Smooth muscle cell (in vitro differentiated cells): ENCODE data around the gene ANKRD11. TPM values are rescaled to one million over a fixed set of nuclear protein-coding genes. Genes with fewer than 3 reads are reported as not detected.
"Not testable (repeated sequence)": the region's sequence is repeated elsewhere in the genome, so short reads cannot be mapped to it uniquely, and the experiment has no call there.

ENCODE experiments used
- DNase-seq: peaks from one replicate; lab custom pipeline; 2025; ENCODE audit not compliant: unreplicated experiment; lab: John Stamatoyannopoulos, UW
- H2AFZ ChIP-seq: fragments of 200-600 bp; sonication (generic); 2 replicates; pipeline ENCODE4 v1.6.0; 2016; ENCODE audit warnings: antibody characterized with exemption, low read depth, mild to moderate bottlenecking
- H3F3A ChIP-seq: fragments of 200-600 bp; sonication (generic); 2 replicates; pipeline ENCODE4 v1.6.0; 2017; ENCODE audit warnings: antibody characterized with exemption, low read depth
- H3K27ac ChIP-seq: fragments of 200-600 bp; sonication (generic); 2 replicates; pipeline ENCODE4 v1.5.1; 2016; ENCODE audit warnings: low read depth, mild to moderate bottlenecking
- H3K27me3 ChIP-seq: fragments of 200-600 bp; sonication (generic); 2 replicates; pipeline ENCODE4 v1.6.1; 2016; ENCODE audit warnings: low read depth, mild to moderate bottlenecking
- H3K36me3 ChIP-seq: fragments of 200-600 bp; sonication (generic); 2 replicates; pipeline ENCODE4 v1.5.1; 2016; ENCODE audit warnings: low read depth
- H3K4me1 ChIP-seq: fragments of 200-600 bp; sonication (generic); 2 replicates; pipeline ENCODE4 v1.5.1; 2016; ENCODE audit warnings: low read depth
- H3K4me2 ChIP-seq: fragments of 200-600 bp; sonication (generic); 2 replicates; pipeline ENCODE4 v1.6.0; 2016; ENCODE audit warnings: mild to moderate bottlenecking
- H3K4me3 ChIP-seq: fragments of 200-600 bp; sonication (generic); 2 replicates; pipeline ENCODE4 v1.5.1; 2016; ENCODE audit warnings: mild to moderate bottlenecking
- H3K79me2 ChIP-seq: fragments of 200-600 bp; sonication (generic); 2 replicates; pipeline ENCODE4 v1.6.0; 2016; ENCODE audit warnings: low read depth, mild to moderate bottlenecking
- H3K9ac ChIP-seq: fragments of 200-600 bp; sonication (generic); 2 replicates; pipeline ENCODE4 v1.6.0; 2016; ENCODE audit warnings: low read depth
- H3K9me3 ChIP-seq: fragments of 200-600 bp; sonication (generic); replicated peaks from 2 replicates; pipeline ENCODE4 v1.5.1; 2016; ENCODE audit warnings: low read depth
- H4K20me1 ChIP-seq: fragments of 200-600 bp; sonication (generic); 2 replicates; pipeline ENCODE4 v1.6.0; 2016; ENCODE audit warnings: low read depth
- WGBS: methylation state at CpG from one replicate; pipeline ENCODE4 v1.1.7; 2016; ENCODE audit warnings: low lambda C conversion rate; 5-methylcytosine and 5-hydroxymethylcytosine counted together
- polyA plus RNA-seq: library from polyadenylated mRNA; unstranded; fragments of >200 nt; fragmentation: Nextera tagmentation; extraction: Ambion mirVana; gene quantifications from 2 replicates; pipeline ENCODE4 v1.2.1, GENCODE V29; 2016
- total RNA-seq: library from RNA; depleted of rRNA; stranded (reverse); fragments of >200 nt; gene quantifications from 2 replicates; pipeline ENCODE4 v1.2.3, GENCODE V29; 2014
- TF ChIP-seq, protein P1 (sequence below): fragments of 200-600 bp; sonication (generic); IDR thresholded peaks from 2 replicates; pipeline ENCODE4 v1.5.1; 2017; ENCODE audit warnings: borderline replicate concordance, mild to moderate bottlenecking, antibody characterized with exemption; ENCODE audit not compliant: insufficient read depth, poor library complexity, severe bottlenecking

Gene ANKRD11
- total and polyA plus RNA-seq, 2 experiments from 2014 or later, result 31.5 to 105 TPM

DNA sequence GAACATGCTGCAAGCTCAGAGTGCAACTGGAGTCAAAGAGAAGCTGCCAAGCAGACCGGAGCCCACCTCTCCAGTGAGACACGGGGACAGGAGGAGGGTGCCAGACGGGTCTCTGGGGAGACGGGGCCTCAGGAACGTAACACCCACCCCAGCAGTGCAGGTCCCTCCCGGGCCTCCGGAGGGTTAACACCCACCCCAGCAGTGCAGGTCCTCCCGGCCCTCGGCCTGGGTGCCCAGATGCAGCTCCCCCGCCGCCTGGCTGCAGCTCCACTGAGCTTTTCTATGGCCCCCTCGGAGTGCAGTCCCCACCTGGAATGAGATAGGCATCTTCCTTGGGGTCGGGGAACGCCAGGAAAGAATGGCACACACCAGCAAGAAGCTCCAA is 182.9 kb downstream of the ANKRD11 start:
- no peak for DNase-seq
- WGBS, result 97% methylated on average over 13 of the region's 14 CpGs
- peaks cover 88% of the 10 kb centered on the region for H4K20me1 ChIP-seq

DNA sequence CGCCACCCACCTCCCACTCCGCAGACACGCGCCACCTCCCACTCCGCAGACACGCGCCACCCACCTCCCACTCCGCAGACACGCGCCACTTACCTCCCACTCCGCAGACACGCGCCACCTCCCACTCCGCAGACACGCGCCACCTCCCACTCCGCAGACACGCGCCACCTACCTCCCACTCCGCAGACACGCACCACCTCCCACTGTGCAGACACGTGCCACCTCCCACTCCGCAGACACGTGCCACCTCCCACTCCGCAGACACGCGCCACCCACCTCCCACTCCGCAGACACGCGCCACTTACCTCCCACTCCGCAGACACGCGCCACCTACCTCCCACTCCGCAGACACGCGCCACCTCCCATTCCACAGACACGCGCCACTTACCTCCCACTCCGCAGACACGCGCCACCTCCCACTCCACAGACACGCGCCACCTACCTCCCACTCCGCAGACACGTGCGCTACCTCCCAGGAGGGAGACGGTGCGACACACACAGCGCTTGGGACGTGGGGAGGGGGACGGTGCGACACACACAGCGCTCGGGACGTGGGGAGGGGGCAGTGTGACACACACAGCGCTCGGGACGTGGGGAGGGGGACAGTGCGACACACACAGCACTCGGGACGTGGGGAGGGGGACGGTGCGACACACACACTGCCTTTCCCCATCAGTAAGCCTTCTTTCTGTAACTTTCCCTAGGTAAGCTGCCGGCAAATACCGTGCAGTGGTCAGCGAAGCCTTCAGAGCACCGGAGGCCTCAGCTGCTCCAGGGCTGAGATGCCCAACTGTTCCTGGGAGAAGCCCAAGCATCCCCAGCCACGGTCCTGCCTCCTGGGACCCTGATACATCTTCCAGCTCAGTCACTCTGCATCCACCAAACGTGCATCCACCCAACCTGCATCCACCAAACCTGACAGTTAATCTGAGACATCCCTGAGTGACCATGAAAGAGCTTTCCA is 183.6 kb downstream of the ANKRD11 start:
- not testable (repeated sequence) for H3K4me3 ChIP-seq, H3K4me2 ChIP-seq, H3F3A ChIP-seq, H3K27ac ChIP-seq, H3K9me3 ChIP-seq, H3K36me3 ChIP-seq, DNase-seq, H2AFZ ChIP-seq, H3K27me3 ChIP-seq, H3K9ac ChIP-seq, H3K4me1 ChIP-seq
- H4K20me1 ChIP-seq, result peaks cover 88% of the 10 kb centered on the region
- peaks cover 82% of the 10 kb centered on the region for H3K79me2 ChIP-seq
- WGBS, result 97% methylated on average over 21 of the region's 69 CpGs

More for the DNA sequence above, 182.9 kb downstream of the ANKRD11 start:
- H3K79me2 ChIP-seq, result peaks cover 82% of the 10 kb centered on the region
- no peaks in the 10 kb centered on the region for H3K27me3 ChIP-seq
- no peak overlapping the region for H3K4me3 ChIP-seq
- no peaks in the 10 kb centered on the region for H3K36me3 ChIP-seq
- H3K9ac ChIP-seq, result no peak overlapping the region
- no peak overlapping the region for H3K4me2 ChIP-seq
- H3K27ac ChIP-seq, result no peak overlapping the region
- H3K4me1 ChIP-seq, result no peaks in the 10 kb centered on the region
- no peaks in the 10 kb centered on the region for H3F3A ChIP-seq
- no peaks in the 10 kb centered on the region for H3K9me3 ChIP-seq
- TF ChIP-seq, protein P1, sequence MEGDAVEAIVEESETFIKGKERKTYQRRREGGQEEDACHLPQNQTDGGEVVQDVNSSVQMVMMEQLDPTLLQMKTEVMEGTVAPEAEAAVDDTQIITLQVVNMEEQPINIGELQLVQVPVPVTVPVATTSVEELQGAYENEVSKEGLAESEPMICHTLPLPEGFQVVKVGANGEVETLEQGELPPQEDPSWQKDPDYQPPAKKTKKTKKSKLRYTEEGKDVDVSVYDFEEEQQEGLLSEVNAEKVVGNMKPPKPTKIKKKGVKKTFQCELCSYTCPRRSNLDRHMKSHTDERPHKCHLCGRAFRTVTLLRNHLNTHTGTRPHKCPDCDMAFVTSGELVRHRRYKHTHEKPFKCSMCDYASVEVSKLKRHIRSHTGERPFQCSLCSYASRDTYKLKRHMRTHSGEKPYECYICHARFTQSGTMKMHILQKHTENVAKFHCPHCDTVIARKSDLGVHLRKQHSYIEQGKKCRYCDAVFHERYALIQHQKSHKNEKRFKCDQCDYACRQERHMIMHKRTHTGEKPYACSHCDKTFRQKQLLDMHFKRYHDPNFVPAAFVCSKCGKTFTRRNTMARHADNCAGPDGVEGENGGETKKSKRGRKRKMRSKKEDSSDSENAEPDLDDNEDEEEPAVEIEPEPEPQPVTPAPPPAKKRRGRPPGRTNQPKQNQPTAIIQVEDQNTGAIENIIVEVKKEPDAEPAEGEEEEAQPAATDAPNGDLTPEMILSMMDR, result no peak
- no peak overlapping the region for H2AFZ ChIP-seq

DNA sequence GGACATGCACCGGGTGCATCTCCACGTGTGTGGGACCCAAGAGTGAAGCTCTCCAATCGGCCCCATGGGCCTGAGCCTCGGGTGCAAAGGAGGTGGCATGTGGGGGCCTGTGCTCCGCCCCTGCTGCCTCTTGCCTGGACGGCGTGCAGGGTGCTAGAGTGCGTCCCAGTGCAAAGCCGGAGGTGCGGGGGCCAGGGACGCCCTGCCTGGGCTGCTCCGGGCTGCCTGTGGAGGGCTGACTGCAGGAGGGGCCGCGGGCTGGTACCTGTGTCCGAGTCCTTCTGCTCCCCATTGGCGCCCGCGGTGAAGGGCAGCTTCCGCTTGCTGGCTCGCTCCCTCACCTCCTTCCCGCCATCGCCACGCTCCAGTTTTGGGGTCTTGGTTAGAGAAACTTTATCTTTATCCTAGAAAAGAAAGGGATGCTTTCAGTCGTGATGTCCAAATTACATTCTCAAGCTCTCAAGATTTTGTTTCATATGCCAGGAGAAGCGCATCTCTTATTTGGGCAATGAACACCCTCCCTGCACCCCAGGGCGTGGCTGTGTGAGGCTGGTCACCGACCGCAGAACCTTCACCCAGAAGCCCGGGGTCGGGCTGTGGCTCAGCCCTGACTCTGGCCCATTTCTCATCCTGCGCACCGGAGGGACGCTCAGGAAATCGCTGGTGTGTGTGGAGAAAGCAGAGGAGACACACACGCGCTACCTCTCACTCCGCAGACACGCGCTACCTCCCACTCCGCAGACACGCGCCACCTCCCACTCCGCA is 185.2 kb downstream of the ANKRD11 start:
- Histone ChIP-seq H4K20me1 (peaks cover 88% of the 10 kb centered on the region), H3K36me3 (no peaks in the 10 kb centered on the region), H3K27ac (no peak overlapping the region), H2AFZ (no peak overlapping the region), H3K79me2 (peaks cover 78% of the 10 kb centered on the region), H3K4me1 (no peaks in the 10 kb centered on the region), H3K27me3 (no peaks in the 10 kb centered on the region), H3K4me2 (no peak overlapping the region), H3K9me3 (no peaks in the 10 kb centered on the region), H3K9ac (no peak overlapping the region), H3F3A (no peaks in the 10 kb centered on the region), H3K4me3 (no peak overlapping the region)
- DNase-seq, result no peak
- TF ChIP-seq, protein P1, result no peak
- 91% methylated on average over 39 of the region's 43 CpGs for WGBS

DNA sequence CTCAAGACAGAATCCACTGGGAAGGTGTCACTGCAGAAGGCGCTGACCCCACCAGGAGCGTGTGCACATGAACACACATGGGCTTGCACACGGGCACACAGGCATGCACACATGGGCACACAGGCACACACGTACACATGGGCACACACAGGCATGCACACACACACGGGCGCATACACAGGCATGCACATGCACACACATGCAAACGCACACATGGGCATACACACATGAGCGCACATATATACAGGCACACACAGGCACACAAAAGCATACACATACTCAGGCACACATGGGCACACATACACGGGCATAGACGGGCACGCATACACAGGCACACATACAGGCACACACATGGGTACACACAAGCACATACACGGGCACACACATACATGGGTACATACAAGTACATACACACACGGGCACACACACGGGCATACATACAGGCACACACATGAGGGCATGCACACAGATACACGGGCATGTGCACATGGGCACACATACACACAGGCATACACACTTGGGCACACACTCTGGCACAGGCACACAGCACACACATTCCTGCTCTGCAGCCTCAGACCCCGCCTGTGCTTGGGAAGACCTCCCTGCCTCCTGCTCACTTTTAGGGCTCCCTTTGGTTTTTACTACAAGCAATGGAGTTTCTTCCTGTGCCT is 186.0 kb downstream of the ANKRD11 start:
- TF ChIP-seq, protein P1, result no peak
- Histone ChIP-seq H4K20me1 (peaks cover 83% of the 10 kb centered on the region), H3K27ac (no peak overlapping the region), H3K9ac (no peak overlapping the region), H3K4me2 (no peak overlapping the region), H3K79me2 (peaks cover 71% of the 10 kb centered on the region), H3K9me3 (no peaks in the 10 kb centered on the region), H2AFZ (no peak overlapping the region), H3F3A (no peaks in the 10 kb centered on the region), H3K36me3 (no peaks in the 10 kb centered on the region), H3K27me3 (no peaks in the 10 kb centered on the region), H3K4me3 (no peak overlapping the region), H3K4me1 (no peaks in the 10 kb centered on the region)
- 97% methylated on average over 16 of the region's 16 CpGs for WGBS
- no peak for DNase-seq
